GM10266 (cell line): Measurements from ENCODE around the gene PUDP.

Experiments
- DNase-seq: peaks from one replicate; pipeline ENCODE4 v3.0.0; 2012; ENCODE audit errors: extremely low spot score
- TF ChIP-seq, protein P1 (sequence below): IDR thresholded peaks from 2 replicates; pipeline ENCODE4 v1.5.1; 2012; ENCODE audit warnings: mild to moderate bottlenecking, low read depth; ENCODE audit not compliant: control insufficient read depth, insufficient read depth; ENCODE audit errors: missing control alignments

PUDP gene

DNA sequence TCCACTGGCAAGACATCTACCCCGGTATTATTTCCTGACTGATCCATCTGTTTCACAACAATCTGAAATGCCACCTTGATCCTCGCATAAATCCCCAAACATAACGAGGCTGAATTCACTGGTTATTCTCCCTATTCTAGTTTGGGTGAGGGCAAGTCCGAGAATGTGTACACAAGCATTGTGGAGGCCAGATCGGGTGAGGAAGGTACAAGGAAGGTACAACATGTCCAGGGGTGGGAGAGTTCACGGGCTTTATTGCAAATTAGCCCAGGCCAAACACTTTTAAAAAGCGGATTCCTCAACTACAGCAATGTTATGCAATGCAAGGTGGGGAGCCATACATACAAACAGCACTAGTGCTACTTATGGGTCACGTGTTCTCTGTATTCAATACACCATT, 82.5 kb downstream of the PUDP start:
- no peak for DNase-seq
- TF ChIP-seq, protein P1, sequence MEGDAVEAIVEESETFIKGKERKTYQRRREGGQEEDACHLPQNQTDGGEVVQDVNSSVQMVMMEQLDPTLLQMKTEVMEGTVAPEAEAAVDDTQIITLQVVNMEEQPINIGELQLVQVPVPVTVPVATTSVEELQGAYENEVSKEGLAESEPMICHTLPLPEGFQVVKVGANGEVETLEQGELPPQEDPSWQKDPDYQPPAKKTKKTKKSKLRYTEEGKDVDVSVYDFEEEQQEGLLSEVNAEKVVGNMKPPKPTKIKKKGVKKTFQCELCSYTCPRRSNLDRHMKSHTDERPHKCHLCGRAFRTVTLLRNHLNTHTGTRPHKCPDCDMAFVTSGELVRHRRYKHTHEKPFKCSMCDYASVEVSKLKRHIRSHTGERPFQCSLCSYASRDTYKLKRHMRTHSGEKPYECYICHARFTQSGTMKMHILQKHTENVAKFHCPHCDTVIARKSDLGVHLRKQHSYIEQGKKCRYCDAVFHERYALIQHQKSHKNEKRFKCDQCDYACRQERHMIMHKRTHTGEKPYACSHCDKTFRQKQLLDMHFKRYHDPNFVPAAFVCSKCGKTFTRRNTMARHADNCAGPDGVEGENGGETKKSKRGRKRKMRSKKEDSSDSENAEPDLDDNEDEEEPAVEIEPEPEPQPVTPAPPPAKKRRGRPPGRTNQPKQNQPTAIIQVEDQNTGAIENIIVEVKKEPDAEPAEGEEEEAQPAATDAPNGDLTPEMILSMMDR, result no peak

DNA sequence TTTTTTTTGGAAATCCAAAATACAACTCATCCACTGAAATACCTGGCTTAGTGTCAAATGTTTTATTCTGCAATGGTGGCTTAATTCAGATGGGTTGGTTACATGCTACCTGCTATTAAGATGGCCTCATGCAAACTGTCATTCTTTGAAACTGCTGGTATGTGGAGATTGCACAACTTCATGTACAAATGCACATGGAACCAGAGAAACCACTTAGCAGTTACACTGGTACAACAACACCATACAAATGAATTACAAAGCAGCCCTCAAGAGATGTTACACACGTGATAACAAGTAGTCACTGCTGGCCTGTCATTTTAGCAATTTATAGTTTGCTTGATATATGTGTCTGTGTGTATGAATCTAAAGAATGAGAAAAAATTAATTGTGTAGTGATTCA, 85.0 kb downstream of the PUDP start:
- no peak for DNase-seq
- TF ChIP-seq, protein P1, result no peak

DNA sequence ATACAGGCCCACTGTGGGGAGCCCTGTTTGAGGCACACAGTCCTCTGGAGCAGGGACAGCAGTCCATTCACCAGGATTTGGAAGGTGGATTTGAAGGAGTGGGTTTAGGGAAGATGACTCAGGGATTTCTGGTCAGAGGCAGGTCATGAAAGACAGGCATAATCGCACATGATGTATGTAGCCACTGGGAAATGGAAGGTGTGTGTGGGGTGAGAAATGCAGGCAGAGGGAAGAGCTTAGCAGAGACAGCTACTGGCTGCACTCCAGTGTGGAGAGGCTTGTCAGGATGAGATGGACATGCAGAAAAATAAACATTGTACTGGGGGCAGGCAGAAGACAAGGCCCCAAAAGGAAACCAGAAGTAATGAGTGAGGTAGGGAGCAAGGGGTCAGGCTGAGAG, 85.7 kb downstream of the PUDP start:
- TF ChIP-seq, protein P1, result no peak
- no peak for DNase-seq

DNA sequence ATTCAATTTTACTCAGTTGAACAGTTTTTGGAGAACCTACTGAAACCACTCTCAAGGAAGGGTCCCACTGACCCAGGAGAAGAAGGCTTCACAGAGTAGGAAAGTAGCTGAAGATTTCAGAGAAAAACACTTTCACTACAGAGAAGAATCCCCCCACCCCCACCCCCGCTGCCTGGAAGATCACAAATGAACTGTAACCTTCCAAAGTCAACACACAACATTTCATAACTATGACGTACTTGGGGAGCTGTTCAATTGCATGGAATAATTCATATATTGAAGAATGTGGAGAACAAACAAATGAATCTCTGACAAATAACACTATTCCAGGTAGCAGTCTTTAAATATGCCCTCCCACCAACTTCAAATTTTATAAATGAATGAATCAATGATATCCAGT, 86.5 kb downstream of the PUDP start:
- TF ChIP-seq, protein P1, result no peak
- DNase-seq, result no peak

DNA sequence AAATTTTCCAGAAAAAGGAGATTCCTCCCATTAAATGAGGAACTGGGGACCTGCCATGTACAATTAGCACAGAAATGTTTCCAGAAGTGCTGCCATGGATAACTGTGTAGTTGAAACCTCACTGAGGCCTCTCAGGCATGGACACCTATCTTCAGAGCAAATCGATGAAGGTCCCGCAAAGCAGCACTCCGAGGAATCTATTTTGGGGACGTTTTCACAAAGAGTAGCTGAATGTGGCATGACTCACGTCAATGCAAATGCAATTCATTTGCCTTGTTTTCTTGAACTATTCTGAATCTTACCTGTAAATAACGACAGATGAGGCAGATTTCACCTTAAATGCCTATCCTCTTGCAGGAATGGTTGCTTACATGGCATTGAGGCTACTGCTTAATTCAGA, 87.5 kb downstream of the PUDP start:
- no peak for DNase-seq
- TF ChIP-seq, protein P1, result no peak

DNA sequence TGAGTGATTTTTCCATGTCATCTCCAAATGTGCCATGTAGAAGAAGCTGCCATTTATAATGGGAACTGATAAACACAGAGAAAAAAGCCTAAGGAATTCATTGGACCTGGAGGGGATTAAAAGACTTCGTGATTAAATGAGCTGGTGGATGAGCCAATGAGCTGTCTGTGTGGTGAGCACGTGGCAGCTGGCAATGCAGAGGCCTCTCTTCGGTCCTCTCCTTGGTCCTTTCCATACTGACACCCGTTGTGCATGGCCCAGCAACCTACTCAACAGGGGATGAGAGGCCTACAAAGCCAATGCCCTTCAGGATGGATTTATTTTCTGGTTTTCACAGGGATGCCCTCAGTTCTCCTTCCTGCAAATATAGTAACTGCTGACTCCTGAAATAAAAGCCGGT, 88.1 kb downstream of the PUDP start:
- TF ChIP-seq, protein P1, result no peak
- DNase-seq, result no peak

DNA sequence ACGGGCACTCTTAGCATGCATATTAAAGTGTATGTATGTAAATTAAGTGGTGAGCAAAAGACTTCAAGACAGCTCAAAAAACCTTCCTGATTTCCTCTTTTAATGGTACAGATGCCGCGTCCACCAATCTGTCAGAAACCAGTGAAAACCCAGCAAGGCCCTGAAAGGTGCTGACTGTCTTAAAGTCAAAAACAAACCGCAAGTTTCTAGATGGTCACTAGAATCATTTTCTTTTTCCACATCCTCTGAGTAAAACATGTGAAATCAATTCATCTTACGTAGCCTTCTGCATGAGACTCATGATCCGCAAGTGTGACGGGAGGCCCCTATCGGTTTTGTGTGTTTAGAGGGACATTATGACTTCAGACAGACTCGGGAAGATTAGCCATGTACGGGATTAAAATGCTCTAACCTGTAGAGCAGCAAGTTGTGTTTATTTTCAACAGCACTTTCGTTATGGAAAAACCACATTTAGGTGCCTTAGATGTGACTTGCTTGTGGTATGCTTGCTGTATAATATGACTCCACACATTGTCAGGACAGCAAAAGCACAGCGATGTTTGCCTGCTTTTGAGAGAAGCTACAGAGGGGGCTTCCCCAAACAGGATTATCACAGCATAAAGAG, 88.6 kb downstream of the PUDP start:
- DNase-seq, result peak; percentile 40
- TF ChIP-seq, protein P1, result no peak
